Thoracic aorta endothelial cell (primary cell): ENCODE data around the gene ASB9. TPM values are rescaled to one million over a fixed set of nuclear protein-coding genes. Genes with fewer than 3 reads are reported as not detected.

ENCODE experiments used
- total RNA-seq: library from RNA; depleted of rRNA; stranded (reverse); fragments of >200 nt; gene quantifications from 2 replicates; pipeline ENCODE4 v1.2.3, GENCODE V29; 2012

The ASB9 gene
- 9.8 and 17.4 TPM in 2 replicates for total RNA-seq

GRCh38 chrX:15269618-15270521 is at the start of gene ASB9:
Gene ASB9, minus strand, starts transcription at chrX:15270083. Its CDS starts 209 bp downstream, at chrX:15269874.

GRCh38 chrX:15315509-15315908 is 45.6 kb upstream of the ASB9 start, which contains the start of gene ASB11:
Gene ASB11, minus strand, starts transcription at chrX:15315640. Its CDS starts 35 bp downstream, at chrX:15315605.

Other genes with a start within 250 kb of the ASB9 start
- gene ASB11, start 45.6 kb upstream of the ASB9 start, total RNA-seq = 0.14 TPM in 1 of 2 replicates, not detected in the other
- 16.4 and 19.2 TPM in 2 replicates for gene PIGA, start 65.4 kb upstream of the ASB9 start, total RNA-seq
- gene VEGFD, start 114.3 kb upstream of the ASB9 start, total RNA-seq = 0.53 and 0.65 TPM in 2 replicates
- 141 and 163 TPM in 2 replicates for gene PIR, start 223.2 kb upstream of the ASB9 start, total RNA-seq
- 157 and 166 TPM in 2 replicates for gene BMX, start 230.7 kb upstream of the ASB9 start, total RNA-seq